Measurements from ENCODE around the gene NPEPPS.

- TF ChIP-seq EZH2 (IDR thresholded peaks at IDR 0.05): no peak
- no peak for TF ChIP-seq POLR2AphosphoS5 (IDR thresholded peaks at IDR 0.05; ENCODE audit: borderline replicate concordance, low read depth, low read length)
Observed at GRCh38 chr17:47644324-47644723, 113.4 kb downstream of the NPEPPS start.
